Astrocyte (in vitro differentiated cells and primary cell): ENCODE data around the gene DUSP11.

Source experiments
- EZH2 ChIP-seq: IDR thresholded peaks from 2 replicates; pipeline ENCODE4 v1.6.1; 2012; ENCODE audit warnings: mild to moderate bottlenecking, low read length, inconsistent platforms; ENCODE audit not compliant: insufficient read depth
- TF ChIP-seq, protein P1 (sequence below): IDR thresholded peaks from 2 replicates; pipeline ENCODE4 v1.5.1; 2011; ENCODE audit warnings: low read depth, mild to moderate bottlenecking, inconsistent platforms, low read length, moderate library complexity; ENCODE audit not compliant: insufficient read depth

- TF ChIP-seq, protein P1, sequence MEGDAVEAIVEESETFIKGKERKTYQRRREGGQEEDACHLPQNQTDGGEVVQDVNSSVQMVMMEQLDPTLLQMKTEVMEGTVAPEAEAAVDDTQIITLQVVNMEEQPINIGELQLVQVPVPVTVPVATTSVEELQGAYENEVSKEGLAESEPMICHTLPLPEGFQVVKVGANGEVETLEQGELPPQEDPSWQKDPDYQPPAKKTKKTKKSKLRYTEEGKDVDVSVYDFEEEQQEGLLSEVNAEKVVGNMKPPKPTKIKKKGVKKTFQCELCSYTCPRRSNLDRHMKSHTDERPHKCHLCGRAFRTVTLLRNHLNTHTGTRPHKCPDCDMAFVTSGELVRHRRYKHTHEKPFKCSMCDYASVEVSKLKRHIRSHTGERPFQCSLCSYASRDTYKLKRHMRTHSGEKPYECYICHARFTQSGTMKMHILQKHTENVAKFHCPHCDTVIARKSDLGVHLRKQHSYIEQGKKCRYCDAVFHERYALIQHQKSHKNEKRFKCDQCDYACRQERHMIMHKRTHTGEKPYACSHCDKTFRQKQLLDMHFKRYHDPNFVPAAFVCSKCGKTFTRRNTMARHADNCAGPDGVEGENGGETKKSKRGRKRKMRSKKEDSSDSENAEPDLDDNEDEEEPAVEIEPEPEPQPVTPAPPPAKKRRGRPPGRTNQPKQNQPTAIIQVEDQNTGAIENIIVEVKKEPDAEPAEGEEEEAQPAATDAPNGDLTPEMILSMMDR, result no peak
- no peak for TF ChIP-seq EZH2
Observed at GRCh38 chr2:73730810-73731209, 49.1 kb downstream of the DUSP11 start.
